HCT116 (cell line): ENCODE results near the gene PAFAH1B1. TPM values are rescaled to one million over a fixed set of nuclear protein-coding genes. Genes with fewer than 3 reads are reported as not detected.

ENCODE experiments used
- ATAC-seq: fragments of 200-7000 bp; cut with Tn5 transposase; 2 replicates; pipeline ENCODE4 v1.9.1; 2020; ENCODE audit warnings: mild to moderate bottlenecking, moderate library complexity
- BruUV-seq: library from RNA; stranded (reverse); fragments of 400-500 nt; replicated peaks from 2 replicates; lab custom pipeline; 2021; lab: Mats Ljungman, UMichigan
- CTCF ChIA-PET: fragments of 300-600 bp; sonication (Branson Sonifier 250); formaldehyde crosslinking; loops from one replicate; lab custom pipeline; 2021; ENCODE audit warnings: antibody characterized with exemption; lab: Charles Lee
- POLR2A ChIA-PET: fragments of 300-600, 350-600 bp; sonication (Branson Sonifier 250); formaldehyde crosslinking; loops from one replicate; lab custom pipeline; 2021; ENCODE audit warnings: antibody characterized with exemption; lab: Charles Lee
- RAD21 ChIA-PET, 2 experiments: fragments of 300-600 bp; sonication (Branson Sonifier 250); formaldehyde crosslinking; loops; one replicate each; lab custom pipeline; 2023; ENCODE audit warnings: low total read pairs in 2 of 2; ENCODE audit not compliant: uncharacterized antibody in 2 of 2, unreplicated experiment in 2 of 2, low non-redundant PET in 1 of 2; lab: Charles Lee
- DNase-seq: peaks from one replicate; pipeline ENCODE4 v3.0.0-alpha.2; 2010; ENCODE audit warnings: low read depth, low spot score
- H2AFZ ChIP-seq: fragments of 200-600 bp; shearing (Covaris generic), sonication (generic); 2 replicates; pipeline ENCODE4 v1.6.1; 2017; ENCODE audit warnings: low read depth, mixed run types, mixed read lengths, antibody characterized with exemption, low read length; ENCODE audit not compliant: poor library complexity, severe bottlenecking
- H3K27ac ChIP-seq: 2 replicates; pipeline ENCODE4 v1.5.1; 2012; ENCODE audit warnings: low read depth, low read length
- H3K27me3 ChIP-seq: fragments of 200-600 bp; sonication (generic); 2 replicates; pipeline ENCODE4 v1.6.1; 2016; ENCODE audit warnings: mixed run types, low read length, mixed read lengths; ENCODE audit not compliant: insufficient read depth
- H3K36me3 ChIP-seq, 2 experiments: fragments of 200-500 bp in 1 of 2; fragments of 200-600 bp in 1 of 2; sonication (Bioruptor generic) in 1 of 2; sonication (generic) in 1 of 2; 2 replicates each; pipeline versions ENCODE4 v1.5.1 to v1.6.1; 2014 to 2016; ENCODE audit warnings: low read length in 2 of 2, inconsistent platforms in 1 of 2, mixed read lengths in 1 of 2, mixed run types in 1 of 2; ENCODE audit not compliant: insufficient read depth in 2 of 2, control insufficient read depth in 1 of 2
- H3K4me1 ChIP-seq, 2 experiments: fragments of 200-600 bp in 1 of 2; sonication (generic) in 1 of 2; 2 replicates each; pipeline versions ENCODE4 v1.5.1 to v1.6.1; 2012 to 2017; ENCODE audit warnings: low read length in 2 of 2, inconsistent platforms in 1 of 2, mild to moderate bottlenecking in 1 of 2, mixed read lengths in 1 of 2, mixed run types in 1 of 2, moderate library complexity in 1 of 2; ENCODE audit not compliant: insufficient read depth in 2 of 2, control insufficient read depth in 1 of 2
- H3K4me2 ChIP-seq: fragments of 200-600 bp; sonication (generic); 2 replicates; pipeline ENCODE4 v1.6.1; 2017; ENCODE audit warnings: mixed run types, low read length, mixed read lengths
- H3K4me3 ChIP-seq, 2 experiments: fragments of 200-600 bp in 1 of 2; sonication (generic) in 1 of 2; replicated peaks in 1 of 2; 2 replicates each; pipeline ENCODE4 v1.5.1; 2011 to 2016; ENCODE audit warnings: low read length in 2 of 2, control low read depth in 1 of 2, low read depth in 1 of 2, mild to moderate bottlenecking in 1 of 2, mixed read lengths in 1 of 2, mixed run types in 1 of 2
- H3K79me2 ChIP-seq: fragments of 200-600 bp; sonication (generic); 2 replicates; pipeline ENCODE4 v1.6.1; 2017; ENCODE audit warnings: mild to moderate bottlenecking, mixed run types, low read length, moderate library complexity, mixed read lengths; ENCODE audit not compliant: insufficient read depth
- H3K9ac ChIP-seq: fragments of 200-600 bp; sonication (generic); 2 replicates; pipeline ENCODE4 v1.6.1; 2016; ENCODE audit warnings: low read length, mixed read lengths
- H3K9me2 ChIP-seq: fragments of 200-600 bp; sonication (generic), shearing (Covaris generic); 2 replicates; pipeline ENCODE4 v1.6.1; 2017; ENCODE audit warnings: mixed run types, mild to moderate bottlenecking, moderate library complexity; ENCODE audit not compliant: insufficient read depth
- H3K9me3 ChIP-seq, 2 experiments: fragments of 200-500 bp in 1 of 2; fragments of 200-600 bp in 1 of 2; sonication (Bioruptor generic) in 1 of 2; sonication (generic) in 1 of 2; 2 replicates each; pipeline ENCODE4 v1.6.1; 2014 to 2017; ENCODE audit warnings: low read length in 2 of 2, mixed read lengths in 2 of 2, inconsistent platforms in 1 of 2, low read depth in 1 of 2, mild to moderate bottlenecking in 1 of 2, mixed run types in 1 of 2, moderate library complexity in 1 of 2; ENCODE audit not compliant: control insufficient read depth in 1 of 2, insufficient read depth in 1 of 2
- H4K20me1 ChIP-seq: fragments of 200-600 bp; sonication (generic), shearing (Covaris generic); 2 replicates; pipeline ENCODE4 v1.6.1; 2017; ENCODE audit warnings: mixed run types, mild to moderate bottlenecking, moderate library complexity; ENCODE audit not compliant: insufficient read depth
- CBX3 ChIP-seq: IDR thresholded peaks from 2 replicates; pipeline ENCODE4 v1.6.1; 2012; ENCODE audit warnings: low read depth
- CEBPB ChIP-seq: IDR thresholded peaks from 2 replicates; pipeline ENCODE4 v1.6.1; 2012; ENCODE audit warnings: low read depth
- EGR1 ChIP-seq: IDR thresholded peaks from 2 replicates; pipeline ENCODE4 v1.6.1; 2012; ENCODE audit warnings: low read depth
- ELF1 ChIP-seq: IDR thresholded peaks from 2 replicates; pipeline ENCODE4 v1.6.1; 2012; ENCODE audit warnings: low read depth, borderline replicate concordance
- EZH2 ChIP-seq: fragments of 200-600 bp; sonication (generic); IDR thresholded peaks from 2 replicates; pipeline ENCODE4 v1.6.1; 2017; ENCODE audit warnings: antibody characterized with exemption, mixed run types
- EZH2phosphoT487 ChIP-seq: fragments of 200-600 bp; IDR thresholded peaks from 2 replicates; pipeline ENCODE4 v1.6.1; 2018; ENCODE audit warnings: antibody characterized with exemption, borderline replicate concordance
- FOSL1 ChIP-seq: IDR thresholded peaks from 2 replicates; pipeline ENCODE4 v1.6.1; 2012; ENCODE audit warnings: low read depth
- JUND ChIP-seq: IDR thresholded peaks from 2 replicates; pipeline ENCODE4 v1.6.1; 2012
- SIN3A ChIP-seq: IDR thresholded peaks from 2 replicates; pipeline ENCODE4 v1.6.1; 2012; ENCODE audit warnings: low read depth
- SP1 ChIP-seq: IDR thresholded peaks from 2 replicates; pipeline ENCODE4 v1.6.1; 2012; ENCODE audit warnings: low read depth
- SRF ChIP-seq: IDR thresholded peaks from 2 replicates; pipeline ENCODE4 v1.6.1; 2012; ENCODE audit warnings: low read depth
- TCF7L2 ChIP-seq: IDR thresholded peaks from 2 replicates; pipeline ENCODE4 v1.7.0; 2011; ENCODE audit warnings: borderline replicate concordance, inconsistent platforms; ENCODE audit not compliant: insufficient read depth, insufficient read length; ENCODE audit errors: extremely low read depth
- YY1 ChIP-seq: IDR thresholded peaks from 2 replicates; pipeline ENCODE4 v1.6.1; 2011; ENCODE audit warnings: low read length, low read depth, moderate library complexity, mild to moderate bottlenecking; ENCODE audit not compliant: insufficient replicate concordance; ENCODE audit errors: extremely low read depth
- ZNF274 ChIP-seq: fragments of 200-500 bp; sonication (Bioruptor generic); IDR thresholded peaks from 2 replicates; pipeline ENCODE4 v1.6.1; 2014; ENCODE audit warnings: mild to moderate bottlenecking, low read depth, low read length, inconsistent platforms
- intact Hi-C: fragments of 100-400 bp; cut with micrococcal nuclease; formaldehyde crosslinking; loops from 2 replicates; pipeline ENCODE4 v1.10.0; 2022
- total RNA-seq: library from RNA; stranded (reverse); gene quantifications from one replicate; pipeline ENCODE4 v1.2.1, GENCODE V29; 2021; ENCODE audit not compliant: unreplicated experiment
- TF ChIP-seq, protein P1 (sequence below): IDR thresholded peaks from 2 replicates; pipeline ENCODE4 v1.6.1; 2012
- TF ChIP-seq, protein P2 (sequence below): IDR thresholded peaks from 2 replicates; pipeline ENCODE4 v1.6.1; 2012
- TF ChIP-seq, protein P3 (sequence below): IDR thresholded peaks from 2 replicates; pipeline ENCODE4 v1.6.1; 2011; ENCODE audit warnings: mild to moderate bottlenecking, low read length, moderate library complexity; ENCODE audit not compliant: insufficient replicate concordance; ENCODE audit errors: extremely low read depth

PAFAH1B1 gene
- total RNA-seq, 1 experiment from 2014 or later, result 113 TPM

DNA sequence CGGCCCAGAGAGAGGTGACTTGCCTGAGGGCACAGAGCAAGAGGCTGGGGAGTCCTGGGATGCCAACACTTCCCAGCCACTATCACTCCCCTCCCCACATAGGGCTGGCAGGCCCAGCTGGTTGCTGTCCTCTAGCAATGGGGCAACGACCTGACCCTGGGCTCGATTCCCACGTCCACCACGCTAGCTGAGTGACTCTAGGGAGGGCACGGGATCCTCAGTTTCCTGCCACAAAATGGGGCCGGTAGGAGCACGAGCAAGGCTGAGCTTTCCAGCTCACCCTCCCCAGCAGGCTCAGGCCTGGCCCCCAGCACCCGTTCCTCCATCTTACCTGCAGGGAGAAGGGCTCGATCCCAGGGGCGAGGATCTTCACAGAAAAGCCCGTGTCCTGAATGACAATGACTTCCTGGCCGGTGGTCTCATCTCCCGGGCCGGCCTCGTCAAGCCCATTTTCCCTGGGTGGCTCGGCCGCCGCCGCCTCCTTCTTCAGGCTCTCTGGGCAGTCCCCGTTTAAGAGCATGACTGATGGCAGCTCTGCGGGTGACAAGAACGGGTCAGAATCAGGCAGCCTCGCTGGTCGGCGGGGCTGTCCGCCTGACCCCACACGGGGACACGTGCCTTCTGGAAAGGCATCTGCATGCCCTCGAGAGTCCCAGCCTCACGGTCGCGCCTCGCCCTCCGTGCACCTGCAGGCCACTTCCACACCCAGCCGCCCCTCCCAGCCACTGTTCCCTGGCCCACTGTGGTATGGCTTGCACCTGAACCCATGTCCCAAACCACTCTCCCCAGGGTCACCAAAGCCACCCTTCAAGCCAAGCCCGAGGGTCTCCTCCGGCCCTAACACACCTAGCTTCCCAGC is 110.8 kb downstream of the PAFAH1B1 start:
- H3K9me3 ChIP-seq, result no peaks in the 10 kb centered on the region
- RAD21 ChIA-PET, result no interaction called here
- intact Hi-C loops, result no loop called here
- no peak overlapping the region for H3K4me3 ChIP-seq
- H3K36me3 ChIP-seq, result peaks cover 15 to 46% of the 10 kb centered on the region in 2 experiments
- CTCF ChIA-PET, result no interaction called here
- no peaks in the 10 kb centered on the region for H3K27me3 ChIP-seq
- peaks cover 64% of the 10 kb centered on the region for H3K79me2 ChIP-seq
- DNase-seq, result no peak
- peaks cover 14 to 17% of the 10 kb centered on the region in 2 experiments for H3K4me1 ChIP-seq
- ATAC-seq, result no peak
- no peak overlapping the region for H3K4me2 ChIP-seq
- no peak for TF ChIP-seq EZH2phosphoT487
- no peak for TF ChIP-seq EGR1
- POLR2A ChIA-PET, result no interaction called here
- H3K9ac ChIP-seq, result no peak overlapping the region
- no peak overlapping the region for H2AFZ ChIP-seq
- H3K9me2 ChIP-seq, result no peaks in the 10 kb centered on the region
- no TSS peak for BruUV-seq
- no peak overlapping the region; the same call in 1 of the 2 replicates for H3K27ac ChIP-seq
- H4K20me1 ChIP-seq, result peaks cover 17% of the 10 kb centered on the region; the same call in 1 of the 2 replicates

DNA sequence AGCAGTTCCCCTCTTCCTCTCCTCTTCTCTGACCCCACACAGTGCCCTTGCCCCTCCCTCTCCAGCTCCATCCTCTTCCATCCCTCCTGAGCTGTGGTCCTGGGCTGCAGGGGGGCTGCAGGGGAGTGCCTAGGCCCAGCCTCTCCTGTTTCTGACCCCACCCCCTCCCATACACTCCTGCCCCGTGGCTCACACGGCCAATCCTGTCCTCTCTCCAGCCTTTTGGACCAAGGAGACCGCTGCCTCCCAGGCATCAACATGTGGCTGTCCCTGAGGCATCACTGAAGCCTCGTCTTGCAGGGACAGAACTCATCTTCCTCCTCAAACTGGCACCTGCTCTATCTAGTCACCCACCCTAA is 111.4 kb downstream of the PAFAH1B1 start:
- CTCF ChIA-PET, result no interaction called here
- intact Hi-C loops, result no loop called here
- H4K20me1 ChIP-seq, result peaks cover 17% of the 10 kb centered on the region; the same call in 1 of the 2 replicates

More for the DNA sequence above, 111.4 kb downstream of the PAFAH1B1 start:
- Histone ChIP-seq H3K36me3 (peaks cover 14 to 46% of the 10 kb centered on the region in 2 experiments), H3K4me2 (no peak overlapping the region), H3K9ac (no peak overlapping the region), H3K4me3 (no peak overlapping the region), H2AFZ (no peak overlapping the region), H3K9me3 (no peaks in the 10 kb centered on the region), H3K4me1 (peaks cover 18 to 23% of the 10 kb centered on the region in 2 experiments), H3K79me2 (peaks cover 70% of the 10 kb centered on the region), H3K9me2 (no peaks in the 10 kb centered on the region), H3K27me3 (no peaks in the 10 kb centered on the region)
- POLR2A ChIA-PET, result no interaction called here
- ATAC-seq (no peak), DNase-seq (no peak)
- RAD21 ChIA-PET, result no interaction called here
- BruUV-seq, result no TSS peak
- TF ChIP-seq TCF7L2 (no peak), EGR1 (no peak), CEBPB (no peak), ELF1 (no peak), YY1 (no peak), SRF (no peak), SP1 (no peak), JUND (no peak), CBX3 (no peak), SIN3A (no peak), ZNF274 (no peak), EZH2phosphoT487 (no peak), EZH2 (no peak), FOSL1 (no peak)
- TF ChIP-seq, protein P1, sequence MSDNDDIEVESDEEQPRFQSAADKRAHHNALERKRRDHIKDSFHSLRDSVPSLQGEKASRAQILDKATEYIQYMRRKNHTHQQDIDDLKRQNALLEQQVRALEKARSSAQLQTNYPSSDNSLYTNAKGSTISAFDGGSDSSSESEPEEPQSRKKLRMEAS, result no peak
- TF ChIP-seq, protein P2, sequence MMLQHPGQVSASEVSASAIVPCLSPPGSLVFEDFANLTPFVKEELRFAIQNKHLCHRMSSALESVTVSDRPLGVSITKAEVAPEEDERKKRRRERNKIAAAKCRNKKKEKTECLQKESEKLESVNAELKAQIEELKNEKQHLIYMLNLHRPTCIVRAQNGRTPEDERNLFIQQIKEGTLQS, result no peak
- TF ChIP-seq, protein P3, sequence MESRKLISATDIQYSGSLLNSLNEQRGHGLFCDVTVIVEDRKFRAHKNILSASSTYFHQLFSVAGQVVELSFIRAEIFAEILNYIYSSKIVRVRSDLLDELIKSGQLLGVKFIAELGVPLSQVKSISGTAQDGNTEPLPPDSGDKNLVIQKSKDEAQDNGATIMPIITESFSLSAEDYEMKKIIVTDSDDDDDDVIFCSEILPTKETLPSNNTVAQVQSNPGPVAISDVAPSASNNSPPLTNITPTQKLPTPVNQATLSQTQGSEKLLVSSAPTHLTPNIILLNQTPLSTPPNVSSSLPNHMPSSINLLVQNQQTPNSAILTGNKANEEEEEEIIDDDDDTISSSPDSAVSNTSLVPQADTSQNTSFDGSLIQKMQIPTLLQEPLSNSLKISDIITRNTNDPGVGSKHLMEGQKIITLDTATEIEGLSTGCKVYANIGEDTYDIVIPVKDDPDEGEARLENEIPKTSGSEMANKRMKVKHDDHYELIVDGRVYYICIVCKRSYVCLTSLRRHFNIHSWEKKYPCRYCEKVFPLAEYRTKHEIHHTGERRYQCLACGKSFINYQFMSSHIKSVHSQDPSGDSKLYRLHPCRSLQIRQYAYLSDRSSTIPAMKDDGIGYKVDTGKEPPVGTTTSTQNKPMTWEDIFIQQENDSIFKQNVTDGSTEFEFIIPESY, result no peak
- TF ChIP-seq, all 23 proteins: peak for 0
- no peak overlapping the region; the same call in 1 of the 2 replicates for H3K27ac ChIP-seq
